GDM1 (cell line): ENCODE measurements around the gene ZNF33B.
A peak's percentile ranks its signal among the peaks of the same experiment; 100 is the strongest.
"Not testable (repeated sequence)": the region's sequence is repeated elsewhere in the genome, so short reads cannot be mapped to it uniquely, and the experiment has no call there.

Experiments used
- DNase-seq: peaks from one replicate; lab custom pipeline; 2025; lab: John Stamatoyannopoulos, UW

ZNF33B gene

GRCh38 chr10:42615419-42615818, 23.0 kb downstream of the ZNF33B start:
- DNase-seq: no peak

DNA sequence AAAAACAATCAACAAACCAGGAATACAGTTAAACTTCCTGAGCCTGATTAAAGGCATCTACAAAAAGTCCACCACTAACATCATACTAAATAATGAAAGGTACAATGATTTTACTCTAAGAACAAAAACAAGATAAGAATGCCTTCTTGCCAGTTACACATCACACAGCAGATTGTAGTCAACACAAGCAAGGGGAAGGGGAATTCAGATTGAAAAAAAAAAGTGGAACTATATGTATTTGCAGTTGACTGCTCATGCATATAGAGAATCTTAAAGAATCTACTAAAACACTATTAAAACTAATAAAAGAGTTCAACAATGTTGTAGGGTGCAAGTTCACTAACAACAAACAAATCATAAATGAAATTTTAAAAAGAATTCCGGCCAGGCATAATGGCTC, 28.5 kb downstream of the ZNF33B start:
- DNase-seq: no peak

- DNase-seq: no peak
Observed at GRCh38 chr10:42598249-42598873, 40.0 kb downstream of the ZNF33B start.

GRCh38 chr10:42596196-42596595, 42.2 kb downstream of the ZNF33B start:
- DNase-seq: no peak

- no peak for DNase-seq
Observed at GRCh38 chr10:42594246-42594650, 44.1 kb downstream of the ZNF33B start.

DNA sequence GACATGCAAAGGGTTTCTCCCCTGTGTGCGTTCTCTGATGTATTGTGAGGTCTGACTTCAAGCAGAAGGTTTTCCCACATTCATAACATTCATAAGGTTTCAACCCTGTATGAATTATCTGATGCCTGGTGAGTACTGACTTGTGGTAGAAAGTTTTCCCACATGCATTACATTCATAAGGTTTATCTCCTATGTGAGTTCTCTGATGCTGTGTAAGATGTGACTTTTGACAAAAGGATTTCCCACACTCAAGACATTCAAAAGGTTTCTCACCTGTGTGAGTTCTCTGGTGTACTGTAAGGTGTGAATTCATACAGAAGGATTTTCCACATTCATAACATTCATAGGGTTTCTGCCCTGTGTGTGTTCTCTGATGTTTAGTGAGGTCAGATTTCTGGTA, 45.1 kb downstream of the ZNF33B start:
- DNase-seq: no peak

- no peak for DNase-seq
Observed at GRCh38 chr10:42583828-42584227, 54.5 kb downstream of the ZNF33B start.

DNA sequence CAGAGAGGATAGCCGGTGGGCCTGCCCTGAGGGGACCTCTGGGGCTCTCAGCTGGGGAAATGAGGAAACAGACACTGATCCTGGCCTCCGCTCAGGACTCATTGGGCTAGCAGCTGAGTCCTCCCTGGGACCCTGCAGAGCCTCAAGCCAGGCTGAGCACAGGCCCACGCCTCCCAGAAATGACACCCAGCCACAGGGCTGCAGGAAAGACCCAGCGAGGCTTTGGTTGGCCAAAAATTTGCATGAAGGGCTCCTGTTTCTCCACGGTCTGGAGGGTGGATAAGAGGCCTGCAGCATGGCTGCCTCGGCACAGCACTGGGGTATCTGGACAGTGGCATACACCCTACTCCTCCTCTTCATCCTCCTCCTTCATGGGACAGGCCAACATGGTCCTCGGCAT, 60.4 kb downstream of the ZNF33B start:
- DNase-seq: no peak

GRCh38 chr10:42576338-42576737, 62.0 kb downstream of the ZNF33B start:
- no peak for DNase-seq

DNA sequence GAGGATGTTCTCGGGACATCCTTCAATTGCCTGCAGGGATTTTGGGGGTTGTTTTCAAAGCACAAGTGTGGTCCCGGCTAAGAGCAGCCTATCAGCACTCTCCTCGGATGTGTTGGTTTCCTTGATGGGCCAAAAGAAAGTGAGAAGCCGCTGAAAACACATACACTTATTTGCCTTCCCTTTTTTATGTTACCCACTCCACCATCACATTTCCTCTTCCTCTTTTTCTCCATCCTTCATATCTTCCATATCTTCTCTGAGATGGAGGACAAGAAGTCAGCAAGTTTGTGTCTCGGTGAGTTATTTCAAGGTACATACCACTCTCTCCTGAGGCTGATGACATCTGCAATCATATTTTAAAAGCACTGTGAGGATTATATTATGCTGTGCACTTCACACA, 64.0 kb downstream of the ZNF33B start:
- DNase-seq: no peak

DNA sequence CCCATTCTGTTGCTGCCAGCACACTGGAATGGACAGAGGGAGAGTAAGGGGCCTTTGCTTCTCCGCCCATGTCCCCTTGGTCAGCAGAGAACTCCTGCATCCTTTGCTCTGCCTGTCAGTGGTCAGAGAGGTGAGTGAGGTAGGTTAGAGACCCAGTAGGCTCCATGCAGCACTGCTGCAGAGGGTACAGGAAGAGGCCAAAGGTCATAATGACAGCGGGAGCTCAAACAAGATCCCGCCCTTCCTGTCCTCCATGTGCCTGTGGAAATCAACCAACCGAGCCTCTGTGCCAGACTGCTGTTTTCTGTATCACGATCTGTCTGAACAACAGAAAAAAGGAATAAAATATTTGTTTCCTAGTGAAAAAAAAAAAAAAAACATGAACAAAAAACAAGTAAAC, 81.4 kb downstream of the ZNF33B start:
- DNase-seq: no peak

DNA sequence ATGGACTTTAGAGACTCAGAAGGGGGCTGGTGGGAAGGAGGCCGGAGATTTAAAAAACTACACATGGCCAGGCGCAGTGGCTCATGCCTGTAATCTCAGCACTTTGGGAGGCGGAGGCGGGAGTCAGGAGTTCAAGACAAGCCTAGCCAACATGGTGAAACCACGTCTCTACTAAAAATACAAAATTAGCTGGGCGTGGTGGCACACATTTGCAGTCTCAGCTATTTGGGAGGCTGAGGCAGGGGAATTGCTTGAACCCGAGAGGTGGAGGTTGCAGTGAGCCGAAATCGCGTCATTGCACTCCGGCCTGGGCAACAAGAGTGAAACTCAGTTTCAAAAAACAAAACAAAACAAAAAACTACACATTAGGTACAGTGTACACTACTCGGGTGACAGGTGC, 84.8 kb downstream of the ZNF33B start:
- not testable (repeated sequence) for DNase-seq

- DNase-seq: no peak
Observed at GRCh38 chr10:42553064-42553407, 85.3 kb downstream of the ZNF33B start.

DNA sequence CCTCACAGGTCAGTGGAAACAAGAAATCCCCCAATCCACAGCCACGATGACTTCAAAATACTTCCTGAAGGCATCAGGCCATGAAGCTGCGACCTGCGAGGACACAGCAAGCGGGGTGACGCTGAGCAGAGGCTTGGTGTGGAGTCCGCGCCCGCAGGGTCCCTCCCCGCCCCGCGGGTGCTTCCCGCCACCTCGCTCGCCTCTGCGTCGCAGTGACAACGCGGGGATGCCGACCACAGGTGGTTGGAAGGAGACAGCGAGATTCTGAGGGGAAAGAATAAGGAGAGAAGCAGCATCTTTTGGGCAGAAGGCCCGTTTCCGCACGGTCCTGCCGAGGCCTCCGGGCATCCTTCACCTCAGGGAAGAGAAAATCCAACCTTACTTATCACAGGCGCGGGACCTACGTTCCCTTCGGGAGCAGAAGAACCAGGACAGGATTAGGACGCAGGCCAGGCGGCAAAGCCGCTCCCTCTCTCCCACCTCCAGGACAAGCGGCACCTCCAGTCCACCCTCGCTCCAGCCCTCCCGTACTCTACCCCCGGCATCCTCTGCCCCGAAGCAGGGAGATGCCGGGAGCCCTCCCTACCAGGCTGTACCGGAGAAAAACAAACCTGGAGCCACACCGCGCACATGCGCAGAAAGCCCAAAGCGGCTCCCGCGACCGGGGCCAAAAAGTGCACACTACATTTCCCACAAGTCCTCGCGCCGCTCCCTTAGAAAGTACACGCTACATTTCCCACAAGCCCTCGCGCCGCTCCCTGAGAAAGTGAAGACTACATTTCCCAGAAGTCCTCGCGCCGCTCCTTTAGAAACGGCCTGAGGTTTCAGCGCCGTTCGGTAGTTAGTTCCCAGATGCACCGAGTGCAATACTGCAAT, 85.9 kb downstream of the ZNF33B start:
- DNase-seq: peak; percentile 94

- no peak for DNase-seq
Observed at GRCh38 chr10:42551582-42552187, 86.7 kb downstream of the ZNF33B start.

- no peak for DNase-seq
Observed at GRCh38 chr10:42549851-42550250, 88.5 kb downstream of the ZNF33B start.

GRCh38 chr10:42548254-42548653, 90.1 kb downstream of the ZNF33B start:
- DNase-seq: no peak

GRCh38 chr10:42544945-42545344, 93.4 kb downstream of the ZNF33B start:
- DNase-seq: no peak

DNA sequence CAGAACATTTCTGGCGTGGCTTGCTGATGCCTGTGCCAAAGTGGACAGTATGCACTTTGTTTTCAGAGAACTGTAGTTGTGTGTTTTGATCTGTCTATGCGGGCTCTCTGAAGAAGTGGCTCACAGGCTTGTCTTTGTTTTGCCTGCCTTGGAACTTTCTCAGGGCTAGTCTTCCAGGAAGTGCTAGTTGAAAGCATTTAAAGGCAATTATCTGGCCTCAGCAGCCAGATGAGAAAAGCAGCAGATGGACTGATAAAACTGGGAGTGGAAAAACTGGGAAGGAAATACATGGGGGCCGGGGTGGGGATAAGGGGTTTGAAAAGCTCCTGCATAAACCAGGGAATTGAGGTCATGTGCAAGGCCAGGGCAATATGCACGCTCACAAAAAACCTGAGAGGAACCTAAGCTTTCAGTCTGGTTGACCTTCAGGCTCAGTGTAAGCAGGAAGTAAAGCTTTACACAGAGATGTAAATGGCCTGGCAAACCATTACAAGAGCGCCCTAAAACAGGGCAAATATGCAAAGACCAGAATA, 94.5 kb downstream of the ZNF33B start:
- no peak for DNase-seq
